ENCODE results near the gene TNRC18.
A peak's percentile ranks its signal among the peaks of the same experiment; 100 is the strongest.
"Not testable (repeated sequence)": the region's sequence is repeated elsewhere in the genome, so short reads cannot be mapped to it uniquely, and the experiment has no call there.

TNRC18 gene

DNA sequence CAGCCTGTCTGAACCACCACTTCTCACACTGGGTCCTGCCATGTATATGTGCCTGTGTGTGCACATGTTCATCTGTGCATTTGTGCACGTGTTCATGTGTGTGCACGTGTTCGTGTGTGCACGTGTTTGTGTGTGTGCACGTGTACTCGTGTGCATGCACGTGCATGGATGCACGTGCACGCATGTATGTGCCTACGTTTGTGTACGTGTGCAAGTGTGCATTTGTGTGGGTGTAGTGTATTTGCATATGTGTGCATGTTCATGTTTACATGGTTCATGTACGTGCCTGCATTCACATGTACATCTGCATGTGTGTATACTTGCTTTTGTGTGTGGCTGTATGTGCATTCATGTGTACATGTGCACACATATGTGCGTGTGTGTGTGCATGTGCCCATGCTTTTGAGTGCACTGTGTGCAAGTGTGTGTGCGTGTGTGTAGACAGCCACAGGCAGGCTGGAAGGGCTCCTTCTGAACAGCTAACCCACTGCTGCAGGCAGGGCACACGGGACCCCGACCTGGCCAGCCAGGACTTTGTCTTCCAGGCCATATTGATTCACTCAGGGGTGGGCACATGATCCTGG lies 112.7 kb downstream of the TNRC18 start:
- DNase-seq, result no peak

DNA sequence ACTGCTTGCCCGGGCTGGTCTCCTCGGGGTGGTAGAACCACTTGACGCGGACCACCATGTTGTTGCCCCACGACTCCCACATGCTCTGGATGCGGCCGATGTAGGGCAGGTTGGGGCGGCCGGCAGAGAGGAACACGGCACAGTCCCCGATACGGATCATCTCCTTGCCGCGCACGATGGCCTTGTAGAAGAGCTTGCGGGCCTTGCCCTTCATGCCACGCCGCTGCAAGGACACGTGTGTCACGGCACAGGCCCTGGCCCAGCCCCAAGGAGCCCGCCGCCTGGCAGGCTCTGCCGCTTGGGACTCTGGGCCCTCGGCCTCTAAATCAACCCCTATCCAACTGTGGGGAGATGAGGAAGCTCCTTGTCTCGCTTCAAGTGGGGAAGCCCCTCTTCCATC lies 114.5 kb downstream of the TNRC18 start:
- no peak for DNase-seq

DNA sequence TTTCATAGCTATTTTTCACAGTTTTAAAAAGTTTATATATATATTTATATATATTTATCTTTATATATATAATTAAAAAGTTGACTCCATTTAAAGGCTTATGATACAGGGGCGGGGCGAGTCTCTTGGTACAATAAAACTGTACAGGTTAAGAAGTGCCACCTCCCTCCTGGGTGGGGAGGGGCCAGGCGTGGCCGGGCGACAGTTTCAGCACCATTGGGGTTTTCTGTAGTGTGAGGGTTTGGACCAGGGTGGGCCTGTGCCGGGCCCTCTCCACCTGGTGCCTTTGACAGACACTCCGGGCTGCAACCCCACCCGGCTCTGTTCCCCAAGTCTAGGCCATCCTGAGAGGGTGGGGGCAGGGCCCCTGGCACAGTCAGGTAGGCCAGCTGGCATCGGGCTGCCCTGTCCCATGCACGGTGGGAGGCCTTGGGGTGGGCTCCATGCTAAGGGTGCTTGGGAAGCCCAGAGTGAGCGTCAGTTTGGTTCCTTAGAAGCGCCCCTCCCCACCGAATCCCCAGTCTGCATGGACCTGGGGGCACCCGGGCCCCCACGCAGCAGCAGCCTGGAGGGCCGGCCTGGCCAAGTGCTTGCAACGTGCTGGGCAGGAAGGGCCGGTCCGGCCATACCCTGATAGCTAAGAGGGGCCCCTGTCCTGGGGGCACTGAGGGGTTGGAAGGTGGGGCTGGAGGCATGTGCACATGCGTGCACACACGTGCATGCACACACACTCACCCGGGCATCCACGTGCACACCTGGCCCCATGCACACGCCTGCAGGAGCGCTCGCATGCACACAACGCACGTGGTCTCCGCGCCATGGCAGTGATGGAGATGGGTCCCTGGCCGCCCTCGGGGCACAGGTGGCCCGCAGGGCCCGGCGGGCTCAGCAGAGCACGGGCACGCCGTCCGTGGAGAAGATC lies 116.2 kb downstream of the TNRC18 start:
- DNase-seq, result not testable (repeated sequence)

DNA sequence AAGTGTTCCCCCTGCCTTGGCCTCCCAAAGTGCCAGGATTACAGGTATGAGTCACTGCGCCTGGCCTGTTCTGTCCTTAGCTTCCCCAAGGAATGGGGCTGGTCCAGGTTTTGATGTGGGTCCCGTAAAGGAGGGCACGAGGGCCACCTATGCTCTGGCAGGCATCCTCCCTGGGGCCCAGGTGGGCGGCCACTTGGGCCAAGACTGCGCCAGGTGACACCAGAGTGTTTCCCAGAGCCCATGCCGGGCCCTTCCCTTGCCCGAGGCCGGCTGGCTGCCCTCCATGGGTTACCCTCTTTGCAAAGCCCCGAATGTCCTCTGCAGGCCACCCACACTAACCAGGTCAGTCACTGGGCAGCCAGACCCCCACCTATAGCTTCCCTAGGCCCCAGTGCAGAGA lies 118.6 kb downstream of the TNRC18 start:
- not testable (repeated sequence) for DNase-seq

DNA sequence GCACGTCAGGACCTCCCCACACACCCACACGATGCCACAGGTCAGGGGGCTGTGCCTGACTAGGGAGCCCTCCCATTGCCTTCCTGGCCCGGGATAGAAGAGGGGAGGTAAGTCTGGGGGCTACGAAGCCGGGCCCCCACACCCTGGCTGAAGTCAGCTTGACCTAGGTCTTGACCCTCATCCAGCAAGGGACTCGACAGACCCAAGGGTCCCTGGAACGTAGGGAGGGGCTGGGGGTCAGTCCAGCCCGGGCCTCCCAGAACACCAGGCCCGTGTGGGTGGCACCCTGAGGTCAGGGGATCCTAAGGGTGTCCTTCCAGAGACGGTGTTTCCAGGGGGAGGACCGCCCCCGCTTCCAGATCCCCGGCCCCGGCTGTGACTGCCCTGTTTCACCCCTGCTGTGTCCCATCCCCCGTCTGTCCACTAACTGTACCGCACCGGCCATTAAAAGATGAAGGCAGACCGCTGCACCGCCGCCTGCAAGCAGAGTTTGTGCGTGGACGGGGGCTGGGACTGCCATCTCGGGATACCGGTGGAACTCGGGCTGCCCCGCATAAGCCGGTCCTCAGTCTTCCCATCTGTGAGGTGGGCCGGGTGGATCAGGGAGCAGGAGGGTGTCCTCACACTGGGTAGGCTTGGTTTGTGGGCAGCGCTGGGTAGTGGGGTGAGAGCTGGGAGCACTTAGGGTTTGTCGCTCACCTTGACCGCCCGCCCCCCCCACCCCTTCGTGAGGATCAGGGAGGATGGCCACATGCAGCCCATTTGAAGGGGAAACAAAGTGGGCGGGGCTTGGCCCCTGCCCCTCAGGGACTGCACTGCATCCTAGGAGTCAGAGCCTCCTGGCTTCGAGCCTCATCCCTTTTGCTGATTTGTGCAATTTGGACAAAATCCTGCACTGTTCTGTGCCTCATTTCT lies 119.8 kb downstream of the TNRC18 start:
- no peak for DNase-seq

DNA sequence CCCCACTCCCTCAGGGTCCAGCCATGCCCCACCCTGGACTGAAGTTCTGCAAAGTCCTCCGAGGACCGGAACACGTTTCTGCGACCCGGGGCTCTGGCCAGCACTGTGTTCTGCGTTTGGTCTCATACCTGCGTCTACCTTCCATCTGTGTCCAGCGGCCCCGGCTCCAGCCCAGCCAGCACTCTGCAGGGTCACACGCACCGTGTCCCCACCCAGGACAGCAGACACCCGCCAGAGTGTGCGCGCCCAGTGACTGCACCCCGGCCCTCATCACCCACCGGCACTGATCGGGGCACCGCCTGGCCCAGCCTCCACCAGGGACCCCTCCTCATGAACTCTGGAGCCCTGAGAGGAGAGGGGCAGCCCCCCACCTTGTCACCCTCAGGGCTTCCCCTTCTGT lies 120.6 kb downstream of the TNRC18 start:
- no peak for DNase-seq

DNA sequence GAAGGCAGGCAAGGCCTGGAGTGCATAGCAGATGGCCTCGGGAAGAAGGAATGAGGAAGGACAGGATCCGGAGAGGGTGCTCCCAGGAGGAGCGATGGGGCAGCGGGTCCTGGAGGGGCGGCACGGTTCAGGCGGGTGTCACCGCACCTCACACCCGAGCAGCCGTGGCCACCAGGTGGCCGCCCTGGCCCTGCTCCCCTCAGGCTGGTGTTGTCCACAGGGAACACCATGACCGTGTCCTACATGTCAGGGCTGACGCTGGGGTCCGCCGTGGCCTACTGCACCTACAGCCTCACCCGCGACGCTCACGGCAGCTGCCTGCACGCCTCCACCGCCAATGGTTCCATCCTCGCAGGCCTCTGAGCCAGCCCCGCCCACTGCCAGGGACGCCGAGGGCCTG lies 121.1 kb downstream of the TNRC18 start:
- DNase-seq, result no peak

DNA sequence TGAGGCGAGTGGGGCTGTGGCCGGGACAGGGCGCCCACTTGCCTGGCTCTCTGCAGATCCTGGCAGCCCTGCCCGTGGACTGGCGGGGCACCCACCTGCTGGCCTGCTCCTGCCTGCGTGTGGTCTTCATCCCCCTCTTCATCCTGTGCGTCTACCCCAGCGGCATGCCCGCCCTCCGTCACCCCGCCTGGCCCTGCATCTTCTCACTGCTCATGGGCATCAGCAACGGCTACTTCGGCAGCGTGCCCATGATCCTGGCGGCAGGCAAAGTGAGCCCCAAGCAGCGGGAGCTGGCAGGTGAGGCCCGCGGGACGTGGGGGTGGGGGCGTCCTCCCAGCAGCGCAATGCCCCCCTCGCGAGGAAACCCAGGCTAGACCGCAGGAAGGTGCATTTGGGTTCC lies 123.3 kb downstream of the TNRC18 start:
- DNase-seq, result no peak

DNA sequence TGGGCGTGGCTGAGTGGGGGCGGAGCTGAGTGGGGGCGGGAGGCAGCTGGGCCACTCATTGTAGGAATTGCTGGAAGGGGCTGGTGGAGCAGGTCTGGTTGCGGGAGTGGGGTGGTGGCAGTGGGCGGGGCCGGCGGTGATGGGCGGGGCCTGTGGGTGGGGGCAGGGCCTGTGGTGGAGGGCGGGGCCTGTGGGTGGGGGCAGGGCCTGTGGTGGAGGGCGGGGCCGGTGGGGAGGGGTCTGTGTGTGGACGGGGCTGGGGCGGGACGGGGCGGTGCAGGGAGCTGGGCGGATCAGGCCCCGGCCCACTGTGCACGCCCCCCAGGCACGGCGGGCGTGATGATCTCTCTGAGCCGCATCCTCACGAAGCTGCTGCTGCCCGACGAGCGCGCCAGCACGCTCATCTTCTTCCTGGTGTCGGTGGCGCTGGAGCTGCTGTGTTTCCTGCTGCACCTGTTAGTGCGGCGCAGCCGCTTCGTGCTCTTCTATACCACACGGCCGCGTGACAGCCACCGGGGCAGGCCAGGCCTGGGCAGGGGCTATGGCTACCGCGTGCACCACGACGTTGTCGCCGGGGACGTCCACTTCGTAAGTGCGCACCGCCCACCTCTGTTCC lies 126.9 kb downstream of the TNRC18 start:
- peak in 2 of 3 donors; percentile 23 to 43 for DNase-seq

DNA sequence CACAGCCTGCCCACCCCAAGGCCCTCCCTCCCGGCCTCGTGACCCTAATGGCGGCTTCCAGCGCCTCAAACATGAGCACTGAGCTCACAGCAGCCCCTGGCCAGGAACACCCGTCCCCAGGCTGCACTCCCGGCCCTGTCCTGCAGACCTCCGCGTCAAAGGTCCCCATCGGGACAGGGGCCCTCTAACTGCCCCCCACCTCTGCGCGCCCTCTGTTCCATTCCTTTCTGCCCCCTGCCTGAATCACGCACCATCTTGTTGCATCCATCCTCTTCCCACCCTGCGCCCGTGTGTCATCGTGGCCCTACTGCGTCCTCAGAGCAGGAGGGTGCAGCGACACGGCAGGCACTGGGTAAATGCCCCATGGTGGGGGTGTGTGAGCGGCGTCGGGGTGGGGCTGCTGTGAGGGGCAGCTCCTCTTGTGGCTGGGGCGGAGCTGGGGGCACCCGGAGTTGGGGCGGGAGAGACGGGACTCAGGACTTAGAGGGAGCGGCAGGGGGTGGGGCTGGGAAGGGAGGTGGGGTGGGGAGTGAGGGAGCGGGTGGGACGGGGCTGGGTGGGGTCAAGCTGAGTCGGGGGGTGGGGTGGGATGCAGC lies 127.5 kb downstream of the TNRC18 start:
- no peak for DNase-seq

DNA sequence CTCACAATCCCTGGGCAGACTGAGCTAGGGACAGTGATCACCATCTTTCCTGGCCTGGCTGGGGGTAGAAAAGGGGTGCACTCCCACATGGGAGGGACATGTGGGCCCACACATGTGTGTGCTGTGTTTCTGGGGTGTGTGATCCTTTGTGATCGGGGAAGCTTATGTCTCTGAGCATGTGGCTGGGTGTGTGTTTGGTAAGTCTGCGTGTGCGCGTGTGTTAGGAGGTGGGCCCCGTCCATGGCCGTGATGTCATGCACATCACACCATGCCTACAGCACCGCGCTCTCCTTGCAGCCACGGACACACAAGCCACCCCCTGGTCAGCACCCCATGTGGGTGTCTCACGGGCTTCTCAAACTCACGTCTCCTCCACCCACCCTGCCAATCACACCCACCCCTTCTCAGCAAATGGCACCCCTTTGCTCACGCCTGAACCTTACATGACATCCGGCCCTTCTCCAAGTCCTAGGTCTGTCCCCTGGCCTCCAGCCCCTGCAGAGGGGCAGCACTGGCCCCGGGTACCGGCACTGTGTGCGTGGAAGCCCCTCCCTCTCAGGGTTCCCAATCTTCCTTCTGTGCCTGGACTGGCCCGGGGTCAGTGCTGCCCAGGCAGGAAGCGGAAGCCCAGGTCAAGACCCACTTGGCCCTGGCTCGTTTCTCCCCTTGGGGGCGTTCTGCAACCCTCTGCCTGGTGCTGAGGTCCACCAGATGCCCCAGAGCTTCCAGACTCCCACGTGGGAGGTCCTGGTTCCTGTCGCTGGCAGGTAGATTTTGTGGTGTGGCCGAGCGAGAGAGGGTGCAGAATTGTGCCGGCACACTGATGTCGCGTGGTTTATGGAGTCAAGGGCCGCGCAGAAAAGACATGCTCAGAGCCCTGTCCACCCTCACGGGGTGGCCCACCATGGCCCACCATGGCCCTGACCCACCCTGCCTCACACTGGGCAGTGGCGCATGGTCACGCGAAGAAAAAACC lies 128.3 kb downstream of the TNRC18 start:
- DNase-seq, result no peak

DNA sequence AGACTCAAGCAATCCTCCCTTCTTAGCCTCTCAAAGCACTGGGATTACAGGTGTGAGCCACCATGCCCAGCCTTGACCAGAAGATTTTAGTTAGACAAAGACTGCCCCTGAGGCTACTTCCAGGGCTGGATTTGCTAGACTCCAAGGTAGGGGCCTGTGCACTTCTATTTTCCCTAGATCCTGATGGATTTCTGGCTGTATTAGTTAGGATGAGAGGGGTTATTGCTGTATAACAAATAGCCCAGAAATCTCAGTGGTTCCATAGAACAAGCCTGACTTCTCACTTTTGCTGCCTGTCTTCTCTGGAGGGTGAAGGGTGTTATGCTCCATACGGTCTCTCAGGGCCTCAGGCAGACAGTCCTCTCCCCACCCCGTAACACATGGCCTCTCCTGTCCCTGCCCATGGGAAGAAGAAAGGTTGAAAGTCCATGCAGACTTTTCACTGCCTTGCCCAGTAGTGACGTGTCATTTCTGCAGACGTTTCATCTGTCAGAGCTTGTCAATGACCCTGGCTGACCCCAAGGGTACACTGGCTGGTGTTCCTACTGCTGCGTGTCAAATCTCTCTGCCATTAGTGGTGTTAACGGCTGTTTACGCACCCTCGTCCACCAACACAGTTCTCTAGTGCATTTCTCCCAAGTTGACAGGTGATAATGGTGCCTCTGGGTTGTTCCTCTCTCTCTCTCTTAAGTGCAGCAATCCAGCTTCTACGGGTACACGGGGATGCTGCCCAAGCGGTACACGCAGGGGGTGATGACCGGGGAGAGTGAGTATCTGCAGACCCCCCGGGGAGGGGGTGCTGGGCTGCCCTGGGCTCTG lies 129.3 kb downstream of the TNRC18 start:
- DNase-seq, result no peak

DNA sequence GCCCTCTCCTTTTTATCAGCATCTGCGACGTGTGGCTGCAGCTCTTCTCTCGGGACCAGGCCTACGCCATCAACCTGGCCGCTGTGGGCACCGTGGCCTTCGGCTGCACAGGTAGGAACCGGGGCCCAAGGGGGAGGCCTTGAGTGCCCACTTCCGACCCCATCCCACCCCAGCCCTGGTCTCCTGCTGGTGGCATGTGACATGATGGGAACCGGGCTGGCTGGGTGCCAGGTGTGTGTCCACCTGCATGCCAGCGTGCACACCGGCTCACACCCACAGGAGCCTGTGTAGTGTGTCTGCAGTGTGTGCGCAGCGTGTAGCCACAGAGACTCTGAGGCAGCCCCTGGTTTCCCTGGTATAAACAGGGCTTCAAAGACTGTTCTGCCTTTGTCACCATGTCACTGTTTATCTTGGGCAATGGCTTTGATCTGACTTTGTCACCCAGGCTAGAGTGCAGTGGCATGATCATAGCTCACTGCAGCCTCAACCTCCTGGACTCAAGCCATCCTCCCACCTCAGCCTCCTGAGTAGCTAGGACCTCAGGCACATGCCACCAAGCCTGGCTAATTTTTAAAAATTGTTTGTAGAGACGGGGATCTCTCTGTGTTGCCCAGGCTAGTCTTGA lies 131.8 kb downstream of the TNRC18 start:
- DNase-seq, result not testable (repeated sequence)

DNA sequence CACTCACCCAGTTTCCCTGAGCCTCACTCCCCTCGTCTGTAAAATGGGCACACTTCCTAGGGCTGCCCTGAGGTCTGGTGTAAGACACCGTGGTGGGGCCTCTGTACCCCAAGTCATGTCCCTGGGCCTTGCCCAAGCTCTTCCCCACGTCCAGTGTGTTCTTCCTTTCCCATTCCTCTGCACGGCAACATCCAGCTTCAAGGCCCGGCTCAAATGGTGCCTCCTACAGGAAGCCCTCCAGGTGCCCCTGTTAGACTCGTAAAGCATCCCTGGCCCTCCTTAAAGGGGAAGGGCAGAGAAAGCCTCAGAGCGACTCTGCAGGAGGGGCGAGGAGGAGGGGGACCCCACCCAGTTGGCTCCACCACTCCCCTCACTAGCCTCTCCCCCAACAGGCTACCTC lies 132.3 kb downstream of the TNRC18 start:
- no peak for DNase-seq

DNA sequence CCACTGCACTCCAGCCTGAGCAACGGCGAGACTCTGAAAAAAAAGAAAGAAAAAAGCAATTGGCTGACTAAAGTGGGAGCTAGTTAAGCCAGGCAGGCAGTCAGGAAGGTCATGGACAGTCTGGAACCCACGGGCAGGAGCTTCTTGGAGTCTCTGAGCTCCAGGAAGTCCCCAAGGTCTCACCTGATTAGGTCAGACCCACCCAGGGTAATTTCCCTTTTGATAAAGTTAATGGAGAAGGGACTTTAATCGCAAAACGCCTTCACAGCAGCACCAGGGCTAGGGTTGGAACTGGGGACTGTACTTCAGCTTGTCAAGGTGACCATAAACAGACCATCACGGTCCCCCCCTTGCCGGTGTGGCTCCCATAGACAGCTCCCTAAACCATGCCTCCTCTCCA lies 134.3 kb downstream of the TNRC18 start:
- no peak for DNase-seq

DNA sequence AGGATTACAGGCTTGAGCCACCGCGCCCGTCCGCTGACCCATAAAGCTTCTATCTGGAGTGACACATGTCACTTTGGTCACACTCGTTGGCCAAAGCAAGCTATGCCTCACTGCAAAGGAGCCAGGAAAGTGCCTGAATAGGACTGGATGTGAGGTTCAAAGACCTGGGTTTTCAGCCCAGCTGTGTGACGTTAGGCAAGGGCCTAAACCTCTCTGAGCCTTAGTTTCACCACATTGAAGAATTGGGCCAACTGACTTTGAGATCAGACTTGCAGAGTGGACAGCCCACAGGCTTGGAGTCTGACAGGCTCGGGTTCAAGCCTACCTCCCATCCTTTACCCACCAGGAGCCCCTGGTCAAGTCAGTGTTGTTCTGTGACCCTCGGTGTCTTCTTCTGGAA lies 135.1 kb downstream of the TNRC18 start:
- DNase-seq, result not testable (repeated sequence)

DNA sequence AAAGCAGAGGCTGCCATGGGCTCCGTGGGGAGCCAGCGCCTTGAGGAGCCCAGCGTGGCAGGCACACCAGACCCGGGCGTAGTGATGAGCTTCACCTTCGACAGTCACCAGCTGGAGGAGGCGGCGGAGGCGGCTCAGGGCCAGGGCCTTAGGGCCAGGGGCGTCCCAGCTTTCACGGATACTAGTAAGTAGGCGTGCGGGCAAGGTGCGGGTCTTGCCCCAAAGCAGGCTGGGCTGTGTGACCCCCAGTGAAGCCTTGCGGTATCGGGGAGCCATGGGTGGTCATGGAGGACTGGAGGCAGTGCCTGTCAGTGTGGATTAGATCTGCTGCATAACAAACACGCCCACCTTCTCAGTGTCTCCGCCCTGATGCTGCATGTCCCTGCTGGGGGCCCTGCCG lies 135.8 kb downstream of the TNRC18 start:
- DNase-seq, result no peak

DNA sequence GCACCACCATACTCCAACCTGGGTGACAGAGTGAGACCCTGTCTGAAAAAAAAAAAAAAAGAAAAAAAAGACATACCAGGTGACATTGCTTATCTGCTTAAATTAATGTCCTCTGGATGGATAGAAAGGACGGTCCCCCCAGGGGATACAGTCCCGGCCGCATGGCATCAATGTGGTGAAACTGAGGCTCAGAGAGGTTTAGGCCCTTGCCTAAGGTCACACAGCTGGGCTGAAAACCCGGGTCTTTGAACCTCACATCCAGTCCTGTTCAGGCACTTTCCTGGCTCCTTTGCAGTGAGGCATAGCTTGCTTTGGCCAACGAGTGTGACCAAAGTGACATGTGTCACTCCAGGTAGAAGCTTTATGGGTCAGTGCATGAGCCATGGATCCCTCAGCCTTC lies 136.3 kb downstream of the TNRC18 start:
- DNase-seq, result not testable (repeated sequence)

DNA sequence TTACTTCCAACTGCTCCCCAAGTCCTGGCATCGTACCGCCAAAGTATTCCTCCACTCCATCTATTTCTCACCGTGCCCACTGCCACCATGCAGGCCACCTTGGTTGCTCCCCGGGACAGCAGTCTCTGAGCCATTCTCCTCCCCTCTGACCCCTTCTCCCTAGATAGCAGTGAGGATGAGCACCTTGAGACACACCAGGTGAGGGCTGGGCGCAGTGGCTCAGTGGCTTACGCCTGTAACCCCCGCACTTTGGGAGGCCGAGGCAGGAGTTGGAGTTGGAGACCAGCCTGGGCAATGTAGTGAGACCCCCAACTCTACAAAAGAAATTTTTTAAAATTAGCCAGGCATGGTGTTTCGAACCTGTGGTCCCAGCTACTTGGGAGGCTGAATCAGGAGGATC lies 136.7 kb downstream of the TNRC18 start:
- DNase-seq, result no peak

Measured in suppressor macrophage treated with lipopolysaccharide for 1 hour (primary cell).